Dermis microvascular lymphatic vessel endothelial cell (primary cell): Measurements from ENCODE around the gene RGS16. TPM values are rescaled to one million over a fixed set of nuclear protein-coding genes. Genes with fewer than 3 reads are reported as not detected.

ENCODE experiments used
- DNase-seq, 2 donors: peaks; one replicate each; pipeline versions ENCODE4 v3.0.0 to v3.0.0-alpha.2; 2010; ENCODE audit warnings: low read depth in 2 of 2
- total RNA-seq: library from RNA; depleted of rRNA; stranded (reverse); fragments of >200 nt; gene quantifications from 2 replicates; pipeline ENCODE4 v1.2.1, GENCODE V29; 2014

Gene RGS16
- total RNA-seq, 1 donor from 2014 or later, result 1.3 TPM

GRCh38 chr1:182584746-182585145, 19.4 kb downstream of the RGS16 start:
- no peak for DNase-seq

- no peak for DNase-seq
Observed at GRCh38 chr1:182580736-182581135, 23.5 kb downstream of the RGS16 start.

GRCh38 chr1:182575540-182576149, 28.5 kb downstream of the RGS16 start:
- no peak for DNase-seq

GRCh38 chr1:182574156-182574555, 30.0 kb downstream of the RGS16 start:
- no peak for DNase-seq

GRCh38 chr1:182570611-182570970, 33.6 kb downstream of the RGS16 start:
- no peak for DNase-seq

- DNase-seq, result no peak
Observed at GRCh38 chr1:182569939-182570610, 34.1 kb downstream of the RGS16 start.

GRCh38 chr1:182568647-182569284, 35.4 kb downstream of the RGS16 start:
- DNase-seq, result no peak

- DNase-seq, result no peak
Observed at GRCh38 chr1:182567629-182568028, 36.6 kb downstream of the RGS16 start.

GRCh38 chr1:182565537-182565936, 38.7 kb downstream of the RGS16 start:
- DNase-seq, result no peak

GRCh38 chr1:182564406-182565004, 39.7 kb downstream of the RGS16 start:
- no peak for DNase-seq

- no peak for DNase-seq
Observed at GRCh38 chr1:182563095-182563494, 41.1 kb downstream of the RGS16 start.

- DNase-seq, result no peak
Observed at GRCh38 chr1:182561456-182561855, 42.7 kb downstream of the RGS16 start.

GRCh38 chr1:182560392-182560984, 43.7 kb downstream of the RGS16 start:
- DNase-seq, result no peak

- no peak for DNase-seq
Observed at GRCh38 chr1:182556279-182556678, 47.9 kb downstream of the RGS16 start.

GRCh38 chr1:182555493-182555892, 48.7 kb downstream of the RGS16 start:
- no peak for DNase-seq

GRCh38 chr1:182552527-182552926, 51.7 kb downstream of the RGS16 start:
- DNase-seq, result no peak

GRCh38 chr1:182549811-182550210, 54.4 kb downstream of the RGS16 start:
- no peak for DNase-seq

GRCh38 chr1:182549346-182549745, 54.8 kb downstream of the RGS16 start:
- no peak for DNase-seq
